ENCODE measurements around the gene PABPC1L. TPM values are rescaled to one million over a fixed set of nuclear protein-coding genes. Genes with fewer than 3 reads are reported as not detected.

PABPC1L gene
- total and polyA plus RNA-seq, 2 of the 13 experiments (the other 11 are each of a cell fraction or from before 2014, with no cell fraction given) = 30.8 to 252 TPM

- H2AFZ ChIP-seq (ENCODE audit: low read length) = no peak overlapping the region
- H3K36me3 ChIP-seq (replicated peaks in 1 of 2; ENCODE audit: control insufficient read depth in 1 of 2, insufficient read depth in 2 of 2, low read length in 2 of 2) = peaks cover 28 to 70% of the 10 kb centered on the region in 2 experiments
- no peaks in the 10 kb centered on the region for H3K27me3 ChIP-seq (ENCODE audit: control insufficient read depth in 1 of 2, insufficient read depth in 2 of 2, low read length in 2 of 2)
- ATAC-seq = no peak
- no peak overlapping the region for H3K4me2 ChIP-seq (ENCODE audit: low read depth, low read length)
- FAIRE-seq = no peak
- H3K27ac ChIP-seq (ENCODE audit: extremely low read length, insufficient read depth, low read length) = no peak overlapping the region
- CTCF ChIA-PET (ENCODE audit: low intra/inter-chr PET ratio, low total read pairs) = no interaction called here
- no peak for DNase-seq (ENCODE audit: low spot score)
- H3K79me2 ChIP-seq (ENCODE audit: insufficient read depth, low read length) = peaks cover 49% of the 10 kb centered on the region
- no TSS peak for BruUV-seq (replicated peaks)
- no peak overlapping the region for H3K4me3 ChIP-seq (replicated peaks in 1 of 3; ENCODE audit: insufficient read depth in 1 of 3, low read depth in 2 of 3, low read length in 3 of 3)
- intact Hi-C loops (cut with micrococcal nuclease; ENCODE audit: unreplicated experiment) (no loop called here), in situ Hi-C loops (cut with HindIII; ENCODE audit: extremely low pct_ligation_motif_present, low pct_unique_long_range_greater_than_20kb) (no loop called here)
- H4K20me1 ChIP-seq (ENCODE audit: insufficient read depth, low read length) = peaks cover 18% of the 10 kb centered on the region; the same call in 1 of the 2 replicates
- no peak for TF ChIP-seq GATAD1 (CRISPR knock-in tag; IDR thresholded peaks at IDR 0.05)
- TF ChIP-seq MED1 (CRISPR knock-in tag; IDR thresholded peaks at IDR 0.05) = no peak
- no peak for TF ChIP-seq HINFP (CRISPR knock-in tag; IDR thresholded peaks at IDR 0.05; ENCODE audit: low read depth)
- no peak for TF ChIP-seq ZNF383 (CRISPR knock-in tag; IDR thresholded peaks at IDR 0.05; ENCODE audit: borderline replicate concordance)
- no peak for TF ChIP-seq ZNF768 (CRISPR knock-in tag; IDR thresholded peaks at IDR 0.05)
- no peak for TF ChIP-seq ZNF264 (CRISPR knock-in tag; IDR thresholded peaks at IDR 0.05)
- TF ChIP-seq CREB1 (IDR thresholded peaks at IDR 0.05) = peak; percentile 72
- no peak for TF ChIP-seq CREB1 (CRISPR knock-in tag; IDR thresholded peaks at IDR 0.05)
- no peak for TF ChIP-seq TOPORS (CRISPR knock-in tag; IDR thresholded peaks at IDR 0.05)
- no peak for TF ChIP-seq U2AF1 (optimal IDR thresholded peaks at IDR 0.05; ENCODE audit: low read depth, low read length)
- no peak for TF ChIP-seq ZBTB38 (CRISPR knock-in tag; IDR thresholded peaks at IDR 0.05)
- TF ChIP-seq FOXA1 (IDR thresholded peaks at IDR 0.05) = no peak
- no peak for TF ChIP-seq FOXA1 (CRISPR knock-in tag; IDR thresholded peaks at IDR 0.05)
- no peak for TF ChIP-seq ZNF34 (CRISPR knock-in tag; IDR thresholded peaks at IDR 0.05; ENCODE audit: borderline replicate concordance)
- peak; percentile 83 for TF ChIP-seq ATF7 (IDR thresholded peaks at IDR 0.05)
- TF ChIP-seq ATF7 (CRISPR knock-in tag; IDR thresholded peaks at IDR 0.05) = no peak
- no peak for TF ChIP-seq JUNB (CRISPR knock-in tag; IDR thresholded peaks at IDR 0.05; ENCODE audit: borderline replicate concordance)
- no peak for TF ChIP-seq ZFP90 (CRISPR knock-in tag; IDR thresholded peaks at IDR 0.05; ENCODE audit: borderline replicate concordance)
- POLR2A ChIA-PET = interaction anchor here (0.9 to 1.9 kb wide), 2 partner anchors 9 to 17 kb away, joined by 3 to 6 read pairs; partner anchors contain the start of gene YWHAB
- H3K9ac ChIP-seq (ENCODE audit: insufficient read depth, low read depth, low read length) = no peak overlapping the region
- WGBS (ENCODE audit: low lambda C conversion rate) = 96% methylated on average over 2 of the region's 2 CpGs
- peaks cover 22% of the 10 kb centered on the region for H3K4me1 ChIP-seq (ENCODE audit: insufficient read depth, low read length)
- H3K9me3 ChIP-seq (ENCODE audit: low read length) = no peaks in the 10 kb centered on the region
Observed at GRCh38 chr20:44901974-44902373, 7.9 kb upstream of the PABPC1L start.

All from HepG2 (cell line).